ENCODE data around the gene SOX6. TPM values are rescaled to one million over a fixed set of nuclear protein-coding genes. Genes with fewer than 3 reads are reported as not detected.

Gene SOX6
- total RNA-seq, 1 experiment from 2014 or later: not detected

GRCh38 chr11:16157327-16157726 is 199.0 kb downstream of the SOX6 start:
- Histone ChIP-seq H3K4me2 (ENCODE audit: insufficient read depth, insufficient read length, low read length) (no peak overlapping the region), H3K79me1 (ENCODE audit: insufficient read depth, low read depth, low read length, poor library complexity, severe bottlenecking) (no peaks in the 10 kb centered on the region), H3K4ac (ENCODE audit: low read depth, low read length) (no peak overlapping the region), H2AK5ac (ENCODE audit: insufficient read length, low read length) (no peak overlapping the region), H2BK15ac (ENCODE audit: low read depth, low read length) (no peak overlapping the region), H3K23me2 (ENCODE audit: insufficient read length, low read depth, low read length, poor library complexity, severe bottlenecking) (no peaks in the 10 kb centered on the region), H3K9me3 (ENCODE audit: control insufficient read depth, low read depth, low read length) (no peaks in the 10 kb centered on the region), H2BK5ac (ENCODE audit: insufficient read length, low read length) (no peak overlapping the region), H2BK12ac (ENCODE audit: insufficient read length, low read depth, low read length) (no peak overlapping the region), H4K5ac (ENCODE audit: insufficient read length, low read depth, low read length) (no peak overlapping the region), H2BK20ac (ENCODE audit: low read depth, low read length, poor library complexity, severe bottlenecking) (no peak overlapping the region), H3K4me1 (ENCODE audit: insufficient read depth, low read length) (no peaks in the 10 kb centered on the region), H3K79me2 (ENCODE audit: insufficient read depth, low read length) (0 out of 2 replicates have a peak, but pooled peaks cover 1% of the 10 kb centered on the region), H3K27me3 (ENCODE audit: insufficient read depth, low read length) (no peaks in the 10 kb centered on the region), H3K14ac (ENCODE audit: insufficient read depth, low read length) (no peak overlapping the region), H3T11ph (ENCODE audit: low read length) (no peak overlapping the region), H3K56ac (ENCODE audit: insufficient read length, low read depth, low read length) (no peak overlapping the region), H4K8ac (replicated peaks; ENCODE audit: insufficient read length, low read depth, low read length) (no peak overlapping the region), H3K23ac (ENCODE audit: insufficient read length, low read depth, low read length) (no peak overlapping the region), H4K20me1 (ENCODE audit: control insufficient read depth, insufficient read depth, insufficient read length) (no peaks in the 10 kb centered on the region), H2AFZ (ENCODE audit: low read length) (no peak overlapping the region), H3K18ac (ENCODE audit: insufficient read length, low read depth, low read length) (no peak overlapping the region), H3K27ac (ENCODE audit: insufficient read length, low read depth, low read length) (no peak overlapping the region), H2BK120ac (ENCODE audit: low read depth, low read length, poor library complexity, severe bottlenecking) (no peak overlapping the region), H3K9ac (ENCODE audit: extremely low read depth, insufficient read length, low read length) (no peak overlapping the region), H4K91ac (ENCODE audit: insufficient read length, low read depth, low read length) (no peak overlapping the region)
- no peak for TF ChIP-seq CTCF (conservative IDR thresholded peaks at IDR 0.05)
- Mint-ChIP-seq H3K27me3 (ENCODE audit: low read depth) (no peaks in the 10 kb centered on the region), H3K36me3 (ENCODE audit: insufficient read depth in 1 of 3, low read depth in 3 of 3) (no peaks in the 10 kb centered on the region), H3K4me3 (no peak overlapping the region), H3K9me3 (no peaks in the 10 kb centered on the region), H3K4me1 (no peaks in the 10 kb centered on the region), H3K27ac (no peak overlapping the region)
- no peak for DNase-seq
